NCI-H82 (cell line): ENCODE data around the gene TGFB1I1.

Experiments used
- DNase-seq: peaks from one replicate; lab custom pipeline; 2025; lab: John Stamatoyannopoulos, UW

TGFB1I1 gene

DNA sequence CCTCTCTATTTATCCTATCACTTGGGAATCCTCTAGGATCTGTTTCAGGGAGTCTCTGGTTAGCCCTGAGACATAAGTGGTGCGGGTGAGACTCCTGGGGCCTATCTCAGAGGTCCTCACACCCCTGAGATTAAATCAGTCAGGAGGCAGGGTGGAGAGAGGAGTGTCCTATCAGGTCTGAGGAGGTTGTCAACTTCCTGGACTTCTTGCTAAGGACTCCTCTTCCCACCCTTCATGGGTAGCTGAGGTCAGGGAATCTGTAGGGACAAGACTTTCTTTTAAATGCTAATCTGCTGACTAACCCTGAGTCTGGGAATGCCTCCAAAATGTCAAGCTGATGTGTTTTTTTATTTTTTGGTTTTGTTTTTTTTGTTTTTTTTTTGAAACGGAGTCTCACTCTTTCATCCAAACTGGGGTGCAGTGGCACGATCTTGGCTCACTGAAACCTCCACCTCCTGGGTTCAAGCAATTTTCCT lies 19.3 kb upstream of the TGFB1I1 start:
- DNase-seq = no peak

DNA sequence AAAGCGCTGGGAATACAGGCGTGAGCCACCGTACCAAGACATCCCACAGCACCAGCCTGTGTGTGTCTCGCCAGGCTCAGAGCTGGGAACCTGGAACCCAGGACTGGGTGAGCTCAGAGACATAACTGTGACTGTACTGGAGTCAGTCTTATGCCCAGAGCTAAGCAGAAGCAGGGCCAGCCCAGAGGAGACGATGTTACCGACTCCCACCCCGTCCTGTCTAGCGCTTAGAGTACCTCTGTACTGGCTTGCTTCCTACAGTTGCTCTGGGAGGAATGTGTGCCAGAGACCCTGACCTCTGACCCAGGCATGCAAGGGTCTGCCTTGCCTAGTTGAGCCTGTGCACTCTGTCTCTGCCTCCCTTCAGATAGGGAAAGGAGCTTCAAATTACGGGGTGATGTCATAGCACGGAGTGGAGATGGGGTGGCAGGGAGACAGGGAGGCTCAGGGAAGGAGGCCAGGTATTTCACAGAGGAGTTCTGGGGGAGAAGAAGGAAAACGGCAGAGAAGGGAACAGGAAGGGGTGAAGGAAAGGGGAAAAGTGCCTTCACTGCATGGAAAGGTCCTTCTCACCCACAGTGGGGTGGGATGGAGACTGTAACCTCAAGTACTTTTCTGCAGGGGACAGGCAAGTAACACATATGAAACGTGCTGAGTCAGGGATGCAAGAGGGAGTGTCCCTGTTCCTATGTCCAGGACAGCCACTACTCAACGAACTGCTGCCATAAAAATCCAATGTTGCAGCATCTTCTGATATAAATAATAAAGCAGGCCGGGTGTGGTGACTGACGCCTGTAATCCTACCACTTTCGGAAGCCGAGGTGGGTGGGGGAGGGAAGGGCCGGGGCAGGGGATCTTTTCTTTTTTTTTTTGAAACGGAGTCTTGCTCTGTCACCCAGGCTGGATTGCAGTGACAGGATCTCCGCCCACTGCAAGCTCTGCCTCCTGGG lies 18.4 kb upstream of the TGFB1I1 start:
- no peak for DNase-seq

DNA sequence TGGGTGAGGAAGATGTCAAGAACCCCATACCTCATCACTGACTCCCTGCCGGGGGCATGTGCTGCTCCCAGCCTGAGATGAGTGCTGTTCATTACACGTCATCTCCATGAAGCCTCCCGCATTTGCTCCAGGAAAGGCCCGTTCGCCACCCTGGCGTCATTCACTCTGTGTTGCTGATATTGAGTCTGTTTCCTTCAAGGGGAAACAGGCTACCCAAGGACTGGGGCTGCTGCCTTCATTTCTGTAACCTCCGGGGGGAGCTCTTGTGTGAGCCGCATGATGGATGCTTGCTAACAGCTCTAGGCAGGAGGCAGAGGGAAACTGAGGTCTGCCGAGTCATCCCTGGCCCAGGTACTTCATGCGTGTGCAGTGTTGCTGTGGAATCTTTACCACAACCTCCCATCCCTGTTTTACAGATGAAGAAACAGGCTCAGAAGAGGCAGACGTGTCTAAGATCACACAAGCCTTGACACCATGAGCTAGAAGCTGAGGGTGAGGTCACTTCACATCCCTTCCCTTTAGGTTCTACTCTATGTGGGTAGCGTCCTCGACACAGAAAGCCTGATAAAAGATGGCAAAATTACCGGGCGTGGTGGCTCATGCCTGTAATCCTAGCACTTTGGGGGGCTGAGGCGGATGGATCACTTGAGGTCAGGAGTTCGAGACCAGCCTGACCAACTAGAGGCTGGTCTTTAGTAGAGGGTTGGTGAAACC lies 16.2 kb upstream of the TGFB1I1 start:
- DNase-seq = peak; percentile 49

DNA sequence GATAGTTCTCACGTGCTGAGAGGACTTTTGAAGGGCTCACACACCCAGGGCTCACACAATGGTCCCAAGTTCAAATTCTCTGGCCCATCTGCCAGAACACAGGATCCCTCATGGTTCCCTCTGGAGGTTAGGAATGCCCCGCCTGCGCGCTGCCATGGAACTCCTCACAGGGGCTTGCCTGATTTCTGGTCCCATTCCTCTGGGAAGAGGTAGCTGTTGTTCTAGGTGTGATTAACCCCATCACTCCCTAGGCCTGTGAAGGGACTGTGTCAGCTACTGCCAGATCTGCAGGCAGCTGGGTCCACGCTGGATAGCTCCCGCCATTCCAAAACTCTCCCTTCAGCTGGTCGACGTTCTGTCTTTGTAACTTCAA lies 15.0 kb upstream of the TGFB1I1 start:
- DNase-seq = no peak

DNA sequence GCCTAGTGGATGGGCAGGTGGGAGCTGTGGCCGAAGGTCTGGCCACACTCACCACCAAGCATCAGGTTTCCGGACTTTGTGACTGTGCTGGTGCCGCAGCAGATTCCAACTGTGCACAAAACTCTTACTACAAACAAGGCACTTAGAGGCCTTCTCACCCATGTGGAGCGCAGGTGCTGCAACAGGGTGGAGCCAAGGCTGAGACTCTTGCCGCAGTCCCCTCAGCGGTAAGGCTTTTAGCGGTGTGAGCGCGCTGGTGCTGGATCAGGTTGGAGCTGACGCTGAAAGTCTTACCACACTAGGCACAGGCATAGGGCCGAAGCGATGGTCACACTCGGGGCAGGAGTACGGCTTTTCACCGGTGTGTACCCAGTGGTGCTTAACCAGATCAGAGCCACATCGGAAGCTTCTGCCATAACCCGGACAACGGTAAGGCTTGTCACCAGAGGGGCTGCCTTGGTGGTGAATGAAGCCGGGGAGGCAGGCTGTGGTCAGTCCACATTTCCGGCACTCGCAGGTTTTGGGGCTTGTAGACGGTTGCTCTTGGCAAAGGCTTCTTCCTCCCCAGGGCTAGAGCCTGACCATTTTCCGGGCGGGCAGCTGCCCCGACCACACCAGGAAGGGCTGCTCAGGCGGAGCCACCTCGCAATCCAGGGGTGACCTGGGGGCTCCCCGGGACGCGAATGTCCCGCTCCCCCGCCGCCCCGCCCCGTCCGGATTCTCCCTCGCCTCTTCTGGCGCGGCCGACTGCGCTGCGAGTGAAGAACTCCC lies 13.7 kb upstream of the TGFB1I1 start:
- peak; percentile 66 for DNase-seq

DNA sequence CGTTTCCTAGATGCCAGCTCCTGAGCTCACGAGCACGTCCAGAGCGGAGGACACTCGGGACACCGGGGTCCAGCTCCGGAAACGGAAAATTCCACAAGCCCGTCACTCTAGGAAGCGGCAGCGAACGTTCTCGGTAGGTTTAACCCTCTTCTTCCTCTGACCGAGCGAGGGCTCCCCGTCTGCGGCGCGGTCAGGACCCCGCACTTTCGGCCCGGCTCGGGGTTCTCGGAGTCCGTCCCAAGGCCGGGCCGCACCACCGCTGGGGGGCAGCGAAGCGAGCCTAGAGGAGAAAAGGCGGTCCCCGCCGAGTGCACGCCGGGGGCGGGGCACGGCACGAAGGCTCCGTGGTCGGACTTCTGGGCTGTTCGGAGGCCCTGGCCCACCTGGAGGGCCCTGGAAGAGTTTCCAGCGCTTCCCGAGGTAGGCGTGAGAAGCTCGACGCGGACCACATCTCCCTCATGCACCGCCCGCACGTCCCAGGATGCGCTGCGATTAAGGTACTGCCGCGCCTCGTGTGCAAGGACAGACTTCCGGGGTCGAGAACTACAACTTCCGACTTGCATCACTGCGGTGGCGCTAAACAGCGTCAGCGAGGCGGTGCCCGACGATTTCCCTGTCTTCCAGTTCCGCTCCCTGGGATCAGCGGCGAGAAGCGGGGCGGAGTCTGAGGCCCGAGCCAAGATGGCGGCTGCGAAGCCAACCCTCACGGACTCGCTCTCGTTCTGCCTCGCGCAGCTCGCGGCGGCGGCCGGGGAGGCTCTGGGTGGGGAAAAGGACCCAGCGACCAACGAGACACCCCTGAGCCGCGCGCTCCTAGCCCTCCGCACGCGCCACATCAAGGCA lies 12.9 kb upstream of the TGFB1I1 start, which contains the start of gene ARMC5:
Gene ARMC5 (plus strand): TSS at position 658 of the 843 bp plus-strand sequence. CDS start 24 bp downstream, at position 682.
- peak; percentile 98 for DNase-seq

DNA sequence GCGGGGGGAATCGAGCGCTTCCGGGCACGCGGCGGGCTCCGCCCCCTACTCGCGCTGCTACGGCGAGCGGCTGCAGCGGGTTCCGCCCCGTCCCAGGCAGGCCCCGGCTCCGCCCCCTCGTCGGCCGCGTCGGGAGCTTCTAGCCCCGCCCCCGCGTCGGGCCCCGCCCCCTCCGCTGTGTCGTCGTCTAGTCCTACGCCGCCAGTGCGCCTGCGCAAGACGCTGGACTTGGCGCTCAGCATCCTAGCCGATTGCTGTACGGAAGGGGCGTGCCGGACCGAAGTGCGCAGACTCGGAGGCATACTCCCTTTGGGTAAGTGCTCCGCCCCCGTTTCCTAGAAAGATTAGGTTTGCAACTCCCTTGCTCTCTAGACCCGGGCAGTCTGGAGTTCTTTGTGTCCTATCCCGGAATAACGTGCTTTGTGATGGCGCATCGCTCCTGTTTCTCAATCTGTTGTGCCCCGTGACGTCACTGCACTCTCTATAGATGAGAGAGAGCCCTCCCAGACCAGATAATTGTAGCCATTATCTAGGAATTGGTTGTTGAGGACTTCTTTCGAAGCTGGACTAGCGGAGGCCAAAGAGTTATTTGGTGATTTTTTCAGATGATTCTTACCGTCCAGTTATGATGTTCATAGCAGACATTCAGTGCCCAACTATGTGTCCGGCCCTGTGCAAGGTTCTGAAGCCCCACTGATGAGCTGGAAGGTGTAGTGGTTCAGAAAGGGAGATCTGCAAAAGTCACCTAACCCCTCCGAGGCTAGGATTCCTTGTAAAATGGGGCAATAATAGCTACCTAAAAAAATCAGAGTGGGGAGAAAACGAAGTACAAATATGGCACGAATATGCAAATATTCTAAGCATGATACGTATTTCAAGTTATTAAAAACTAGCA lies 12.0 kb upstream of the TGFB1I1 start:
- peak; percentile 99 for DNase-seq

DNA sequence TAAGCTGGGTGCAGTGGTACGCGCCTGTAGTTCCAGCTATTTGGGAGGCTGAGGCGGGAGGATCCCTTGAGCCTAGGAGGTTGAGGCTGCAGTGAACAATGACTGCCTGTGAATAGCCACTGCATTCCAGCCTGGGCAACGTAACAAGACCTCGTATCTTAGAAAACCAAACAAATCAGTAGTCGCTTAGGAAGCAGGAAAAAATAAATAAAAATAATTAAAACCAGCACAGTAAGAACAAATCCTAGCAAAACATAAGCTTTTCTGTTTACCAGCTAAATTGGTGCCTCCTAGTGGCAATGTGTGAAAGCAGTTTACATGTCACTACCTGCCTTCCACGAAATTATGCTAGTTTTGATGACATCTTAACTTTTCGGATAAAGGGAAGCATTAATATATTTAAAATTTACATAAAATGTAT lies 11.4 kb upstream of the TGFB1I1 start:
- DNase-seq = peak; percentile 47

DNA sequence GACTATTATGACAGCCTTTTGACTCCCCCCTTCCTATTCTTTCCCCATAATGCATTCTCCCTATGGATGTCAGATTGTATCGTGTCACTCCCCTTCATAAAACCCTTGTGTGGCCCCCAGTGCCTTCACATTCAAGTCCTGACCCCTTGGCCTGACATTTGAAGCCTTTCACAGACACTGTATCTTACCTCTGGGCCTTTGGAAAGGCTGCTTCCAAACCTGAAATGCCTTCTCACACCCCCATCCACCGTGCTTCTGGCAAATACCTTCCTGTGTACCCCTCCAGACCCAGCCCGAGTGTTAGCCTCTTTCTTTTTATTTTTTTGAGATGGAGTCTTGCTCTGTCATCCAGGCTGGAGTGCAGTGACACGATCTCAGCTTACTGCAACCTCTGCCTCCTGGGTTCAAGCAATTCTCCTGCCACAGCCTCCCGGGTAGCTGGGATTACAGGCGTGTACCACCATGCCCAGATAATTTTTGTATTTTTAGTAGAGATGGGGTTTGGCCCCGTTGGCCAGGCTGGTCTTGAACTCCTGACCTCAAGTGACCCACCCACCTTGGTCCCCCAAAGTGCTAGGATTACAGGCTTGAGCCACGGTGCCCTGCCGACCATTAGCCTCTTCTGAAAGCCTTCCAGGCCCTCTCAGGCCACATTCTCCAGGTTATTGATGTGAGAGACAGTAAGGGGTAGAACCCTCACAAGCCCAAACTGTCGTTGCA lies 10.6 kb upstream of the TGFB1I1 start:
- no peak for DNase-seq

DNA sequence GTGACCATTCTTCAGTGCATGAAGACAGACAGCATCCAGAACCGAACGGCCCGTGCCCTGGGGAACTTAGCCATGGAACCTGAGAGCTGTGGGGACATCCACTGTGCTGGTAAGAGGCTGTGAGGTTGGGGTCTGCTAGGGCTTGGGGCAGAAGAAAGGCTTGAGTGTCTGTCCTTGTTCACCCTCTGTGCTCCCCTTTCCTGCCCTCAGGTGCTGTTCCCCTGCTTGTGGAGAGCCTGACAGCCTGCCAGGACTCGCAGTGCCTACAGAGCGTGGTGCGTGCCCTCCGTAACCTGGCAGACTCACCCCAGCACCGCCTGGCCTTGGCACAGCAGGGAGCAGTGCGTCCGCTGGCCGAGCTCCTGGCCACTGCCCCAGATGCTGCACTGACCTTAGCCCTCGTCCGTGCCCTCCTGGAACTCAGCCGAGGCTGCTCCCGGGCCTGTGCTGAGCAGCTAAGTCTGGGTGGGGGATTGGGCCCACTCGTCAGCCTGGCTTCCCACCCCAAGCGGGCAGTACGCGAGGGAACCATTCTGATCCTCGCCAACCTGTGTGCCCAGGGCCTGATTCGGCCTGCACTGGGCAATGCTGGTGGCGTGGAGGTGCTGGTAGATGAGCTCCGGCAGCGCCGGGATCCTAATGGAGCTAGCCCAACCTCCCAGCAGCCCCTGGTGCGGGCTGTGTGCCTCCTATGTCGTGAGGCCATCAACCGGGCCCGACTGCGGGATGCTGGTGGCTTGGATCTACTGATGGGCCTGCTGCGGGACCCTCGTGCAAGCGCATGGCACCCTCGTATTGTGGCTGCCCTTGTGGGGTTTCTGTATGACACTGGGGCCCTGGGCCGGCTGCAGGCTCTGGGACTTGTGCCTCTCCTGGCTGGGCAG lies 9.8 kb upstream of the TGFB1I1 start:
- DNase-seq = no peak

DNA sequence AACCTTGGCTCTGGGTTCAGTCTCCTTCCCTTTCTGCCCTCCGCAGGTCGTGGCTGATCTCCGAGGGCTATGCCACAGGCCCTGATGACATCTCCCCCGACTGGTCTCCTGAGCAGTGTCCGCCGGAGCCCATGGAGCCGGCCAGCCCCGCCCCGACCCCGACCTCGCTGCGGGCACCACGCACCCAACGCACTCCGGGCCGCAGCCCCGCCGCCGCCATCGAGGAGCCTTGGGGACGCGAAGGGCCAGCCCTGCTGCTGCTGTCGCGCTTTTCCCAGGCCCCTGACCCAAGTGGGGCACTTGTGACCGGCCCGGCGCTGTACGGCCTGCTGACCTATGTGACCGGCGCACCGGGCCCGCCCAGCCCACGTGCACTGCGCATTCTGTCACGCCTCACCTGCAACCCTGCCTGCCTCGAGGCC lies 7.6 kb upstream of the TGFB1I1 start:
- no peak for DNase-seq

DNA sequence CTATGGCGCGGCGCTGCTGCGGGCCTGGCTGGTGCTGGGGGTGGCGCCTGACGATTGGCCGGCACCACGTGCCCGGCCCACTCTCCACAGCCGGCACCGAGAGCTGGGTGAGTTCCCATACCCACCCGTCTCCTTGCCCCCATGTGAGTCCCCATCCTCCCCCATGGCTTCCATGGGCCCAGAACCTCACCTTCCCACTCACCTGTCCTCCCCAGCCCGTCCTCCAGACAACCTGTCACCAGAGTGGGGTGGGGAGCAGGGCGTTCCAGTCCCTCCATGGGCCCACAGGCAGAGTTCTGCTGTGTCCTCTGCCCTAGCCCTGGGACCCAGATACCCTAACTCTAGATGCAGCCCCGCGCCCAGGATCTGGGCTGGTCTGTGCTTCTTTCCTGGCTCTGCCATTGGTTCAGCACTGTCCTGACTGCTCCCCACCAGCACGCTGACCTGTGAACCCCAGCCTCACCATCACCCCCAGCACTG lies 7.1 kb upstream of the TGFB1I1 start:
- DNase-seq = no peak

DNA sequence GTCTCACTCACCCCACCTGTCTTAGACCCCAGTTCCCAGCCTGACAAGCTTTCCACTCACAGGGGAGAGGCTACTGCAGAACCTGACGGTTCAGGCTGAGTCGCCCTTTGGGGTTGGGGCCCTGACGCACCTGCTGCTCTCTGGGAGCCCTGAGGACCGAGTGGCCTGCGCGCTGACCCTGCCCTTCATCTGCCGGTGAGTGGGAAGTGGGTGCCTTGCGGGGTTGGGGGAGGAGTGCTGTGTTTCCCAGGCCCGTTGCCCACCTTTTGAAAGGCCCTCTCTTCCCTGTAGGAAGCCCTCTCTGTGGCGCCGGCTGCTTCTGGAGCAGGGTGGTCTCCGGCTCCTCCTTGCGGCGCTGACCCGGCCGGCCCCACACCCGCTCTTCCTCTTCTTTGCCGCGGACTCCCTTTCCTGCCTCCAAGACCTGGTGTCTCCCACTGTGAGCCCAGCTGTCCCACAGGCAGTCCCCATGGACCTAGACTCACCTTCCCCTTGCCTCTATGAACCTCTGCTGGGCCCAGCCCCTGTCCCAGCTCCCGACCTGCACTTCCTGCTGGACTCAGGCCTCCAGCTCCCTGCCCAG lies 6.1 kb upstream of the TGFB1I1 start:
- no peak for DNase-seq

DNA sequence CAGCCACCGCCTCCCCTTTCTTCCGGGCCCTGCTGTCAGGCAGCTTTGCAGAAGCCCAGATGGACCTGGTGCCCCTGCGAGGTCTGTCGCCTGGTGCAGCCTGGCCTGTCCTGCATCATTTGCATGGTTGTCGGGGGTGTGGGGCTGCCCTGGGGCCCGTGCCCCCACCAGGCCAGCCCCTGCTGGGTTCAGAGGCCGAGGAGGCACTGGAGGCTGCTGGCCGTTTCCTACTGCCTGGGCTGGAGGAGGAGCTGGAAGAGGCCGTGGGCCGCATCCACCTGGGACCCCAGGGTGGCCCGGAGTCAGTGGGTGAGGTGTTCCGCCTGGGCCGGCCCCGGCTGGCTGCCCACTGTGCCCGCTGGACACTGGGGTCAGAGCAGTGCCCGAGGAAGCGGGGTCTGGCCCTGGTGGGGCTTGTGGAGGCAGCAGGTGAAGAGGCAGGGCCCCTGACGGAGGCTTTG lies 5.5 kb upstream of the TGFB1I1 start:
- no peak for DNase-seq

DNA sequence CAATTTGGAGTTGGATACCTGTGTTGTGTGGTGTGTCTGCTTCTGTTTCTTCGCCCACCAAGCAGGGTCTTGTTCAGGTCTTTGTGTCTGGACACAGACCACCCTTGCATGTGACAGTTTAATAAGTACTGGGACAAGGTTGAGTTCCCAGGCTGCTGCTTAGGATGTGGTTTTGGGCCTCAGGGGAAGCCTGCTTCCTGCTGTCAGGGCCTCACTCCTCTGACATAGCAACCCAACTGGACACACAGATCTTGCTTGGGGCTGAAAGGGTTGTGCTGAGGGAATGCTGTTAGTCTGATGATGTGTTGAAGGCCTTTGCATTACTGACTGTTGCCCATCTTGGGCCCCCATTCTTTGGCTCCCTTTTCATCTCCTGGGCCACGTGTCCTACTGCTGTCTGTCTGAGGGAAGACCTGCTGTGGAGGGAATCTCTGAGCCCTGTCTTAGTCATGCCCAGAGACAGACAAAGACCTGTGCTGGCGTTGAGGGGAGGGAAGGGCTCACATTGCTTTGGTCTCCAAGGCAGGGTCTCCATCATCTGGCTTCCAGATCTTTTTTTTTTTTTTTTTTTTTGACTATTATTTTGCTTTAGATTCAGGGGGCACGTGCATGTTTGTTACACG lies 4.7 kb upstream of the TGFB1I1 start:
- no peak for DNase-seq

DNA sequence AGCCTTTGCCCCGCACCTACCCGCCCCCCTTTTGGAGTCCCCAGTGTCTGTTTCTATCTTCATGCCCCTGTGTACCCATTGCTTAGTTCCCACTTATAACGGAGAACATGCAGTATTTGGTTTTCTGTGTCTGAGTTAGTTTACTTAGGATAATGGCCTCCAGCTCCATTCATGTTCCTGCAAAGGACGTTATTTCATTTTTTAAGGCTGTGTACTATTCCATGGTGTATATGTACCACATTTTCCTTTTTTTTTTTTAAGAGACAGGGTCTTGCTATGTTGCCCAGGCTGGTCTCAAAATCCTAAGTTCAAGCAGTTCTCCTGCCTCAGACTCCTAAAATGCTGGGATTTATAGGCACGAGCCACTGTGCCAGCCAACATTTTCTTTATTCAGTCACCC lies 4.1 kb upstream of the TGFB1I1 start:
- no peak for DNase-seq

DNA sequence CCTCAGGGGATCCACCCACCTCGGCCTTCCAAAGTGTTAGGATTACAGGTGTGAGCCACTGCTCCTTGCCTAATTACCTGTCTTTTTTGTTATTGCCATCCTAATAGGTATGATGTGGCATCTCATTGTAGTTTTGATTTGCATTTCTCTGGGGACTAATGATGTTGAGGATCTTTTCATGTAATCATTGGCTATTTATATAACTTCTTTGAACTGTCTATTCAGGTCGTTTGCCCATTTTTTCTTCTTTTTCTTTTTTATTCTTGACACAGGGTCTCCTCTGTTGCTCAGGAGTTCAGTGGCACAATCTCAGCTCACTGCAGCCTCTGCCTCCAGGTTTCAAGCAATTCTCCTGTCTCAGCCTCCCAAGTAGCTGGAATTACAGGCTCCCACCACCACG lies 1.3 kb upstream of the TGFB1I1 start:
- DNase-seq = no peak
